ENCODE data around the gene ZBED2. TPM values are rescaled to one million over a fixed set of nuclear protein-coding genes. Genes with fewer than 3 reads are reported as not detected.

The ZBED2 gene
- total RNA-seq, 1 experiment from 2014 or later = 0.69 TPM

DNA sequence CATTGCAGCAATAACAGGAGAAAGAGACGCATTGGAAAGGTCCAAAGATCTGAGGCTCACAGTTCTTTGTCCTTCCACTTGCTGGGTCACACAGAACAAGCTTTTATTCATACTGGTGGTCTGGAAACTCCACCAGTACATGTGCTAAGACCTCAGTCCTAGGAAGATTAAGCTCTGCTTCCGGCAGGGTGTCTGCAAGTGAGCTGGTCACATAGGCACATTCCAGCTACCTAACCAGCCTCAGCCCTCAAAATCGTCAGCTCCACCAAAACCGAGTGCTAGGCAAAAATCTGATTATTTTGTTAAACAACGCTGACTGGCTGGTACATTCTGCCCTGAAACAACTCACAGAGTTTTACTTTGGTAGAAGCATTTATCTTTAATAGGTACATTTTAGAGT, 2.2 kb downstream of the ZBED2 start:
- DNase-seq = no peak
- H3K27me3 ChIP-seq (ENCODE audit: low read length) = no peaks in the 10 kb centered on the region
- H3K27ac ChIP-seq (ENCODE audit: low read length) = no peak overlapping the region
- no peak overlapping the region for H3K4me3 ChIP-seq (ENCODE audit: low read length)
- H3K79me2 ChIP-seq (ENCODE audit: low read length) = no peaks in the 10 kb centered on the region
- no peak overlapping the region for H2AFZ ChIP-seq (ENCODE audit: low read length)
- H3K4me2 ChIP-seq (ENCODE audit: low read length) = no peak overlapping the region
- TF ChIP-seq EZH2 (IDR thresholded peaks at IDR 0.05; ENCODE audit: low read length, unreplicated experiment) (no peak), EZH2phosphoT487 (IDR thresholded peaks at IDR 0.05; ENCODE audit: borderline replicate concordance, low read length) (no peak)
- TF ChIP-seq, protein P1, sequence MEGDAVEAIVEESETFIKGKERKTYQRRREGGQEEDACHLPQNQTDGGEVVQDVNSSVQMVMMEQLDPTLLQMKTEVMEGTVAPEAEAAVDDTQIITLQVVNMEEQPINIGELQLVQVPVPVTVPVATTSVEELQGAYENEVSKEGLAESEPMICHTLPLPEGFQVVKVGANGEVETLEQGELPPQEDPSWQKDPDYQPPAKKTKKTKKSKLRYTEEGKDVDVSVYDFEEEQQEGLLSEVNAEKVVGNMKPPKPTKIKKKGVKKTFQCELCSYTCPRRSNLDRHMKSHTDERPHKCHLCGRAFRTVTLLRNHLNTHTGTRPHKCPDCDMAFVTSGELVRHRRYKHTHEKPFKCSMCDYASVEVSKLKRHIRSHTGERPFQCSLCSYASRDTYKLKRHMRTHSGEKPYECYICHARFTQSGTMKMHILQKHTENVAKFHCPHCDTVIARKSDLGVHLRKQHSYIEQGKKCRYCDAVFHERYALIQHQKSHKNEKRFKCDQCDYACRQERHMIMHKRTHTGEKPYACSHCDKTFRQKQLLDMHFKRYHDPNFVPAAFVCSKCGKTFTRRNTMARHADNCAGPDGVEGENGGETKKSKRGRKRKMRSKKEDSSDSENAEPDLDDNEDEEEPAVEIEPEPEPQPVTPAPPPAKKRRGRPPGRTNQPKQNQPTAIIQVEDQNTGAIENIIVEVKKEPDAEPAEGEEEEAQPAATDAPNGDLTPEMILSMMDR (conservative IDR thresholded peaks at IDR 0.05; ENCODE audit: low read depth, low read length) = no peak
- H3F3A ChIP-seq (ENCODE audit: low read length, unreplicated experiment) = peaks cover 10% of the 10 kb centered on the region
- H4K20me1 ChIP-seq (ENCODE audit: low read length) = no peaks in the 10 kb centered on the region
- H3K4me1 ChIP-seq (ENCODE audit: insufficient read depth, low read length) = peaks cover 56% of the 10 kb centered on the region
- H3K9me3 ChIP-seq (ENCODE audit: low read length) = no peaks in the 10 kb centered on the region
- intact Hi-C loops (cut with micrococcal nuclease) = no loop called here
- no peaks in the 10 kb centered on the region for H3K36me3 ChIP-seq (ENCODE audit: low read depth, low read length)
- no peak for ATAC-seq
- no peak overlapping the region for H3K9ac ChIP-seq (ENCODE audit: low read length)
- CTCF ChIA-PET = no interaction called here
- H3K9me2 ChIP-seq (replicated peaks; ENCODE audit: low read length) = no peaks in the 10 kb centered on the region
- no TSS peak for BruUV-seq (replicated peaks)
- POLR2A ChIA-PET (ENCODE audit: unreplicated experiment) = no interaction called here

DNA sequence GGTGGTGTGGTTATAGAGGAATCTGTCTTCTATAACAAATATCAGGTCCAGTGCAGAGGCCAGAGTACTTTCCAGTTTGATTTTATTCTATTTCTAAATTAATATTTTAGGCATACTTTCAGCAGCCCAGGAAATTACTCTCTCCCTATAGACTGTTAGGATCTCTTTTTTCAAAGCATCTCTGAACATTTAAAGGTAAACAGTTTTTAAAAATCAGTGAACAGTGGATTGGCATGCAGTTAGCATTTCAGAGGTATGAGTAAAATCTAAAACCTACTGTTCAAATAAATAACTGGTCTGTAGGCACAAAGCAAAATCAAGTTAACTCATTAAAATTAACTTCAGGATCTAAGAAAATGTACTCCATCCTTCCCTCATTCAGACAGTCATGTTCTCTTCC, 3.0 kb downstream of the ZBED2 start:
- Histone ChIP-seq H3K36me3 (ENCODE audit: low read depth, low read length) (no peaks in the 10 kb centered on the region), H3F3A (ENCODE audit: low read length, unreplicated experiment) (peaks cover 10% of the 10 kb centered on the region), H3K79me2 (ENCODE audit: low read length) (no peaks in the 10 kb centered on the region), H2AFZ (ENCODE audit: low read length) (no peak overlapping the region), H3K4me3 (ENCODE audit: low read length) (no peak overlapping the region), H3K9me3 (ENCODE audit: low read length) (no peaks in the 10 kb centered on the region), H3K9me2 (replicated peaks; ENCODE audit: low read length) (no peaks in the 10 kb centered on the region), H3K4me1 (ENCODE audit: insufficient read depth, low read length) (peaks cover 56% of the 10 kb centered on the region), H4K20me1 (ENCODE audit: low read length) (no peaks in the 10 kb centered on the region), H3K9ac (ENCODE audit: low read length) (no peak overlapping the region), H3K4me2 (ENCODE audit: low read length) (peak overlapping the region; percentile 57), H3K27ac (ENCODE audit: low read length) (no peak overlapping the region), H3K27me3 (ENCODE audit: low read length) (no peaks in the 10 kb centered on the region)
- CTCF ChIA-PET = no interaction called here
- POLR2A ChIA-PET (ENCODE audit: unreplicated experiment) = no interaction called here
- TF ChIP-seq EZH2phosphoT487 (IDR thresholded peaks at IDR 0.05; ENCODE audit: borderline replicate concordance, low read length) (no peak), EZH2 (IDR thresholded peaks at IDR 0.05; ENCODE audit: low read length, unreplicated experiment) (no peak)
- TF ChIP-seq, protein P1 (conservative IDR thresholded peaks at IDR 0.05; ENCODE audit: low read depth, low read length) = no peak
- peak; percentile 28 for ATAC-seq
- BruUV-seq (replicated peaks) = no TSS peak
- peak; percentile 54 for DNase-seq
- intact Hi-C loops (cut with micrococcal nuclease) = no loop called here

DNA sequence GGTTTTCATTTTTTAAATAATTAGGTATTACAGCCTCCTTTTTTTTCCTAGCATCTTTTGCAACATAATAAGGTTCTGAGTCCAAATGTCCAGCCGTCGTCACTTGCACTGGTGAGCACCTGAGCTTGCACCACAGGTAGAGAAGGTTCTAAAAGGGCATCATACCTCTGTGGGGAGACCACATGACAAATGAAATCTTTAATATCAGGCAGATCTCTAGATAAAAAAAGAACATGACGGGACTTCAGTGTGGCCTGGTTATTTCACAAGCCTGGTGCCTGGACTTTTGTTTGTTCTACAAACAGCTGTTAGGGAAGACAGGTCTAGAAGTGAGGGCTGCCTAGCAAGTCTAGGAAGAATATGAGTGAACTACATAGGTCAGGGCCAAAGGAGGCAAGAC, 3.6 kb downstream of the ZBED2 start:
- H3K27me3 ChIP-seq (ENCODE audit: low read length) = no peaks in the 10 kb centered on the region
- H3K36me3 ChIP-seq (ENCODE audit: low read depth, low read length) = no peaks in the 10 kb centered on the region
- peak; percentile 20 for DNase-seq
- H3K79me2 ChIP-seq (ENCODE audit: low read length) = no peaks in the 10 kb centered on the region
- no TSS peak for BruUV-seq (replicated peaks)
- no peak for ATAC-seq
- H3F3A ChIP-seq (ENCODE audit: low read length, unreplicated experiment) = peaks cover 10% of the 10 kb centered on the region
- no peaks in the 10 kb centered on the region for H4K20me1 ChIP-seq (ENCODE audit: low read length)
- no peak overlapping the region for H2AFZ ChIP-seq (ENCODE audit: low read length)
- H3K4me1 ChIP-seq (ENCODE audit: insufficient read depth, low read length) = peaks cover 56% of the 10 kb centered on the region
- H3K9ac ChIP-seq (ENCODE audit: low read length) = no peak overlapping the region
- no peak overlapping the region for H3K27ac ChIP-seq (ENCODE audit: low read length)
- no peaks in the 10 kb centered on the region for H3K9me2 ChIP-seq (replicated peaks; ENCODE audit: low read length)
- CTCF ChIA-PET = no interaction called here
- H3K9me3 ChIP-seq (ENCODE audit: low read length) = no peaks in the 10 kb centered on the region
- no peak overlapping the region for H3K4me3 ChIP-seq (ENCODE audit: low read length)
- peak overlapping the region; percentile 57 for H3K4me2 ChIP-seq (ENCODE audit: low read length)
- no peak for TF ChIP-seq EZH2phosphoT487 (IDR thresholded peaks at IDR 0.05; ENCODE audit: borderline replicate concordance, low read length)
- TF ChIP-seq, protein P1 (conservative IDR thresholded peaks at IDR 0.05; ENCODE audit: low read depth, low read length) = no peak
- POLR2A ChIA-PET (ENCODE audit: unreplicated experiment) = no interaction called here
- intact Hi-C loops (cut with micrococcal nuclease) = no loop called here
